Gastroesophageal sphincter (tissue), 3 donors: Measurements from ENCODE around the gene CSMD2.

ENCODE experiments used
- CTCF ChIP-seq, 4 experiments: fragments of 200-600 bp in 2 of 4; fragments of 450-650 bp in 2 of 4; sonication (generic) in 1 of 4; IDR thresholded peaks; one replicate each; pipeline ENCODE4 v1.5.1; 2017 to 2019; ENCODE audit warnings: antibody characterized with exemption in 4 of 4, mild to moderate bottlenecking in 2 of 4, moderate library complexity in 2 of 4
- POLR2A ChIP-seq, 2 donors: fragments of 450-650 bp; IDR thresholded peaks; one replicate each; pipeline ENCODE4 v1.6.1; 2017; ENCODE audit warnings: antibody characterized with exemption in 2 of 2, mild to moderate bottlenecking in 2 of 2, moderate library complexity in 1 of 2

GRCh38 chr1:34143975-34144374 is 21.1 kb downstream of the CSMD2 start:
- TF ChIP-seq CTCF (IDR thresholded peaks at IDR 0.05) (no peak), POLR2A (IDR thresholded peaks at IDR 0.05) (no peak)
